Measurements from ENCODE around the gene LMCD1.

LMCD1 gene

DNA sequence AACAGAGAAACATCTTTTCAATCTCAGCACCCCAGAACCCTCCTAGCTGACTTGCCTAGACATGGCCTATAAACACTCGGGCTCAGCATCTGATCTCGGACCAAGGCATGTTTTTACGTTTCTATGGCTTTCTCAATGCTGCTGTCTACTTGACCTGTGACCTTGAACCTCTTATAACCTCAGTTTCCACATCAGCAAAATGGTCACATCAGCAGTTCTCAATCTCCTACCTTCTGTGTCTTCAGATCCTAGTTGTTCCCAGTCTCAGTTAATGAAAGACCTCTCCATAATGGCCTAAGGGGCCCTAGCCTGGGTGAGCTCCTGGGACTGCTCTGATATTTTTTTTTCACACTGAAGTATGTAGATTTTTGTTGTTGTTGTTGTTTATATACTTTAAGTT, 103.4 kb downstream of the LMCD1 start:
- Histone ChIP-seq H3K9me3 (ENCODE audit: control insufficient read depth, low read length) (no peaks in the 10 kb centered on the region), H3K9ac (no peak overlapping the region), H3K27me3 (ENCODE audit: control insufficient read depth, insufficient read depth, low read length) (no peaks in the 10 kb centered on the region), H3K4me3 (ENCODE audit: low read depth, low read length) (no peak overlapping the region), H2AFZ (no peak overlapping the region), H3K36me3 (ENCODE audit: control insufficient read depth, insufficient read depth, low read length) (no peaks in the 10 kb centered on the region), H3K79me2 (no peaks in the 10 kb centered on the region), H3K4me1 (no peaks in the 10 kb centered on the region), H3K4me2 (ENCODE audit: low read length) (no peak overlapping the region), H3K27ac (no peak overlapping the region)
- TF ChIP-seq, protein P1, sequence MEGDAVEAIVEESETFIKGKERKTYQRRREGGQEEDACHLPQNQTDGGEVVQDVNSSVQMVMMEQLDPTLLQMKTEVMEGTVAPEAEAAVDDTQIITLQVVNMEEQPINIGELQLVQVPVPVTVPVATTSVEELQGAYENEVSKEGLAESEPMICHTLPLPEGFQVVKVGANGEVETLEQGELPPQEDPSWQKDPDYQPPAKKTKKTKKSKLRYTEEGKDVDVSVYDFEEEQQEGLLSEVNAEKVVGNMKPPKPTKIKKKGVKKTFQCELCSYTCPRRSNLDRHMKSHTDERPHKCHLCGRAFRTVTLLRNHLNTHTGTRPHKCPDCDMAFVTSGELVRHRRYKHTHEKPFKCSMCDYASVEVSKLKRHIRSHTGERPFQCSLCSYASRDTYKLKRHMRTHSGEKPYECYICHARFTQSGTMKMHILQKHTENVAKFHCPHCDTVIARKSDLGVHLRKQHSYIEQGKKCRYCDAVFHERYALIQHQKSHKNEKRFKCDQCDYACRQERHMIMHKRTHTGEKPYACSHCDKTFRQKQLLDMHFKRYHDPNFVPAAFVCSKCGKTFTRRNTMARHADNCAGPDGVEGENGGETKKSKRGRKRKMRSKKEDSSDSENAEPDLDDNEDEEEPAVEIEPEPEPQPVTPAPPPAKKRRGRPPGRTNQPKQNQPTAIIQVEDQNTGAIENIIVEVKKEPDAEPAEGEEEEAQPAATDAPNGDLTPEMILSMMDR (IDR thresholded peaks at IDR 0.05), result no peak

DNA sequence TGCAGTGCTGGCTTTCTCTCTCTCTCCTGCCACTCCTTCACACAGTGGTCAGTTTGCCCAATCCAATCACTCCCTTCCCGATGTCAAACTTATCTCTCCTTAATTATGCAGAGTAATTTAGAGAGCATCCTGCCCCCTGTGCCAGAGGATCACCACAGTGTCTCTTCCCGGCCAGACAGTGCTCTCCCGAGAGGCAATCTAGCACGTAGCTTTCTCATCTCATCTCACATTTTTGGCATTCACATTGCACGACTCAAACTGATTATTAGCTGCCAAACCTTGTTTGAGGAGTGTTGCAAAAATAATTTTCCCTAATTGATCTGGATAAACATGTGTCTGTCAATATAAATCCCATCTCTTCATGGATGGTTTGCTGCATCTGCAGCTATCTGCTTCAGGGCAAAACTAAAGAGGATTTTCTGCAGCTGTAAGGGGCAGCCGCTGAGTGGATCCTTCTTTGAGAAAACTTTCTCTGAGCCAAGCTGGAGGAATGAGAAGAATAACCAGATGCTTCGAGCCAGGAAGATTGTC, 105.1 kb downstream of the LMCD1 start:
- Histone ChIP-seq H3K79me2 (no peaks in the 10 kb centered on the region), H3K9ac (no peak overlapping the region), H2AFZ (no peak overlapping the region), H3K36me3 (ENCODE audit: control insufficient read depth, insufficient read depth, low read length) (no peaks in the 10 kb centered on the region), H3K27me3 (ENCODE audit: control insufficient read depth, insufficient read depth, low read length) (no peaks in the 10 kb centered on the region), H3K4me1 (no peaks in the 10 kb centered on the region), H3K4me2 (ENCODE audit: low read length) (no peak overlapping the region), H3K27ac (no peak overlapping the region), H3K9me3 (ENCODE audit: control insufficient read depth, low read length) (no peaks in the 10 kb centered on the region), H3K4me3 (ENCODE audit: low read depth, low read length) (no peak overlapping the region)
- TF ChIP-seq, protein P1 (IDR thresholded peaks at IDR 0.05), result no peak

DNA sequence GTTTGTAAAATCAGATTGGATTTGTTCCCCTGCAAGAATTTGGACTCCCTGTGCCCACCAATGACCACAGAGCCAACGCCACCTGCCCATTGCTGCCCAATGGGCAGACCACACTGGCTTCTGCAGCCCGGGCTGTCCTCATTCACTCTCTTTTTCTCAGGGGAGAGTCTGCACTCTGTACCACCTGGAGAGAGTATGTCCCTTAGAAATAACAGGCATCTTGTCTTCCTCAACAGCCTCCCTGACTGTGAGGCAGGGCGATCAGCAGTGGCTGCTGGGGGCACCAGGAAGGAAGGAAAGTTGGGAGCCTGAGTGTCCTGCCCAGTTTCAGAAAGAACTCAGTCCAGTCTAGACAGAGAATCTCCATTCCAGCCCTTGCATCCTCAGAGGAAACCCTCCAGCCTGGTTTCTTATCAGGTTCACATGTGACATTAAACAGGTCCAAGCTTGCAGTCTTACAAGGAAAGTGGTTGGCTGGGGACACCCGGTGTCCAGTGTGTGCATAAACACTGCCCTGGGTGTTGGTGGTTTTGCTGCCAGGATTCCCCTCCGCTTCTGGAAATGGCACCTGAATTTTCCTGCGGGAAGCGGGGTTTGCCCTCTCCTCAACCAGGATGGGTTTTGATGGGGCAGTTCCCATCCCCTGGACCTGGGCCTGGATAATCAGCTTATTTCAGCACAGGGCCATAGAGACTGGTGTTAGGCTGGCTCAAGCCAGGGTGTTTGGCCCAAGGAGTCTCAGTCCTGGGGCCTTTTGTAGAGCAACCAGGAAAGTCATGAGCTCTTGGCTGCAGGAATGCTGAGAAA, 105.8 kb downstream of the LMCD1 start:
- H3K9ac ChIP-seq, result no peak overlapping the region
- no peaks in the 10 kb centered on the region for H3K79me2 ChIP-seq
- H3K27me3 ChIP-seq (ENCODE audit: control insufficient read depth, insufficient read depth, low read length), result no peaks in the 10 kb centered on the region
- no peaks in the 10 kb centered on the region for H3K36me3 ChIP-seq (ENCODE audit: control insufficient read depth, insufficient read depth, low read length)
- H3K9me3 ChIP-seq (ENCODE audit: control insufficient read depth, low read length), result no peaks in the 10 kb centered on the region
- no peak overlapping the region for H3K4me3 ChIP-seq (ENCODE audit: low read depth, low read length)
- no peak overlapping the region for H3K27ac ChIP-seq
- H3K4me2 ChIP-seq (ENCODE audit: low read length), result no peak overlapping the region
- H2AFZ ChIP-seq, result no peak overlapping the region
- no peaks in the 10 kb centered on the region for H3K4me1 ChIP-seq
- TF ChIP-seq, protein P1 (IDR thresholded peaks at IDR 0.05), result peak; percentile 37

DNA sequence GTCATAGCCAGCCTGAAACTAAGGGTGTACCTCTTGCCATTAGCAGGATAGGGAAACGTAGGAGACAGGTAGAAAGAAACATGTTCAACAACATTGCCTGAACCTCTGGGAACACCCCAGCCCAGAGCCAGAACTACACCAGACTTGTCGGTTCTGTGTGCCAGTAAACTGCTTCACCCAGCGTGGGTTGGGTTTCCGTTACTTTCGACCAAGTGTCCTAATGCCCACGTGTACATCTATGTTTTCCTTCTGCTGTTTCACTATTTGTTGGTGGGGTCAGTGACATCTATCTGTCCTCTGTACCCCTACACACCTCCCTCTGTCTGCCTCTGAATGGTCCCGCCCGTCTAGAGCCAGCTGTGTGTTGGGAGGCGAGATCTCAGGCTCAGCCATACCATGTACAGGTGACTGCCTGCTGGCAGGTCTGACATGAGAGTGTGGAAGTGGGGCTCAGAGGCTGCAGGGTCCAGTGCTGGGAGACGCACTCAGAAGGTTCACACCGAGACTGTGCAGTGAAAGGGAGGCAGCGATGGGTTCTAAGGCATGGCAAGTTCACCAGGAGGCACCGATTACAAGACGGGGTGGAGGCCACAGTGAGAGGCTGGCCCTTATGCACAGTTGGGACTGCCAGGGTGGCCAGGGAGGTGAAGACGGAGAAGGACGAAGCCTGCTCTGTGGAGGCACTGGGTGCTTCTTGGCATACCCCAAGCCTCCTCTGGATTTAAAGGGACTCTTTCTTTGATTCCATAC, 106.6 kb downstream of the LMCD1 start:
- Histone ChIP-seq H2AFZ (no peak overlapping the region), H3K9ac (no peak overlapping the region), H3K4me1 (no peaks in the 10 kb centered on the region), H3K79me2 (no peaks in the 10 kb centered on the region), H3K27ac (no peak overlapping the region), H3K9me3 (ENCODE audit: control insufficient read depth, low read length) (no peaks in the 10 kb centered on the region), H3K27me3 (ENCODE audit: control insufficient read depth, insufficient read depth, low read length) (no peaks in the 10 kb centered on the region), H3K4me3 (ENCODE audit: low read depth, low read length) (no peak overlapping the region), H3K4me2 (ENCODE audit: low read length) (no peak overlapping the region), H3K36me3 (ENCODE audit: control insufficient read depth, insufficient read depth, low read length) (no peaks in the 10 kb centered on the region)
- TF ChIP-seq, protein P1 (IDR thresholded peaks at IDR 0.05), result no peak
